Medulla oblongata (tissue), 1 donor: ENCODE results near the gene TNFRSF1B.
"Not testable (repeated sequence)": the region's sequence is repeated elsewhere in the genome, so short reads cannot be mapped to it uniquely, and the experiment has no call there.

ENCODE experiments used
- DNase-seq: peaks from one replicate; pipeline ENCODE4 v3.0.0-alpha.2; 2015; ENCODE audit errors: extremely low spot score

Gene TNFRSF1B

DNA sequence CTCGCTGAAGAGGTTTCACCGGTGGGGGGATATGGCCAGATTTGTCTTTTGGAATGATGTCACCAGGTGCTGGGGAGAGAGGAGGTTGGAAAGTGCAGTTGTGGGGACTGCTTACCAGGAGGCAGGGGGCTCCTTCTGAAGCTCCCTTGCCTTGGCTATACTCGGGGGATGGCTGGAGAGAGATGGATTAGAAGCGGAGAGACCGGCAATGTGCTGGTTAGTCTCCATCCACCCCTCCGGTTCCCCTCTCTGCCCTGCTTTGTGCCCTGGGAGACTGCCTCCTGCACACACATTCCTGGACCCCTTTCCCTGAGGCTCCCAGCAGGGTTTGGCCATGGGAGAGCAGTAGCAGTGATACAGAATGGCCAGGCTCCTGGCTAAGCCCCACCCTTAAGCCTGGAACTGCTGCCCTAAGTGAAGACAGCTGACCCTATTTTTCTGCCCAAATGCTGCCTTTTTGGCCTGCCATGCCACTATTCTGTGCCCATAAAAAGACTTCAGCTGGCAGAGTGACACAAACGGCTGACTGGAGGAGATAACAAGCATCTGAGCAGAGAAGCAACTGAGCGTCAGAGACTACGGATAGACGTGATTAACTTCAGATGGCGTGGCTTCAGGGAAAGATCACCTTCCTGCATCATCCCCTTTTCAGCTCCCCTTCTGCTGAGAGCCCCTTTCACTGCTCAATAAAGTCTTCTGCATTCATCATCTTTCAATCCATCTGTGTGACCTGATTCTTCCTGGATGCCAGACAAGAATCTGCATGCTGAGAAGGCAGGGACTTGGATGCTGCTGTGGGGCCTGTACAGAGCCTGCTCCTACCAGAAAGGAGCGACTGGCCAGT, 48.5 kb downstream of the TNFRSF1B start:
- DNase-seq: no peak

DNA sequence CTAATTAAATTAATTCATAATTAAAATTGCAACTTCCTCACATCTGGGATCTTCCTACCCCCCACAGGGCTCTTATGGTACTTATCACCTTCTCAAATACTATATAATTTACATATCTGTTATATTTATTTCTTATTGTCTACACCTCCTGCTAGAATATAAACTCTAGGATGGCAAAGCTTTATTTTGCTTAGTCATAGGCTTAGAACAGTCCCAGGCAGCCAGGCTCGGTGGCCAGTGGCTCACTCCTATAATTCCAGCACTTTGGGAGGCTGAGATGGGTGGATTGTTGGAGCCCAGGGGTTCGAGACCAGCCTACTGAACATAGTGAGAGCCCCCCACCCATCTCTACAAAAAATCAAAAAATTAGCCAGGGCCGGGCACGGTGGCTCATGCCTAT, 53.0 kb downstream of the TNFRSF1B start:
- DNase-seq: no peak

DNA sequence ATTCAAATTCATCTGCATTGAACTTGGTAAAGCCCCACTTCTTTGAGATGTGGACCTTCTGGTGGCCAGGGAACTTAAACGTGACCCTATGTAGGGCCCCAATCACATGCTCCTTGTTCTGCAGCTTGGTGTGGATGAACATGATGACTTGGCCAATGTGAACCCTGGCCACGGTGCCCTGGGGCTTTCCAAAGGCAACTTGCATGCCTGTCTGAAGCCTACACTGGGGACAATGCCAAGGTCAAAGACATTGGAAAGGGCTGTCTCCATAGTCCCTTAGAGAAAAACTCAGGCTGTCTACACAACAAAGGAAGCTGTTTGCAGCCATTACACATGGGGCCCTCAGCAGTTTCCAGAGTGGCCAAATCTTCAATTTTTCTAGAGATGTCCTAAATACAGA, 54.1 kb downstream of the TNFRSF1B start:
- DNase-seq: no peak

- not testable (repeated sequence) for DNase-seq
These were observed 55.9 kb downstream of the TNFRSF1B start for GRCh38 chr1:12222700-12223099.

DNA sequence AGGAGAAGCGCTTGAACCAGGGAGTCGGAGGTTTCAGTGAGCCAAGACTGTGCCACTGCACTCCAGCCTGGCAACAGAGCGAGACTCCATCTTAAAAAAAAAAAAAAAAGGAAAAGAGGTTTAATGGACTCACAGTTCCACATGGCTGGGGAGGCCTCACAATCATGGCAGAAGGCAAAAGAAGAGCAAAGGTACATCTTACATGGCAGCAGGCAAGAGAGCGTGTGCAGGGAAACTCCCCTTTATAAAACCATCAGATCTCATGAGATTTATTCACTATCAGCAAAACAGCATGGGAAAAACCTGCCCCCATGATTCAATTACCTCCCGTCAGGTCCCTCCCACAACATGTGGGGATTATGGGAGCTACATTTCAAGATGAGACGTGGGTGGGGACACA, 57.3 kb downstream of the TNFRSF1B start:
- DNase-seq: not testable (repeated sequence)

- DNase-seq: no peak
These were observed 62.2 kb downstream of the TNFRSF1B start for GRCh38 chr1:12228979-12229378.

- no peak for DNase-seq
These were observed 62.6 kb downstream of the TNFRSF1B start for GRCh38 chr1:12229386-12229834.

- DNase-seq: peak; percentile 79
These were observed 63.2 kb downstream of the TNFRSF1B start, which contains the start of gene VPS13D for GRCh38 chr1:12229835-12230548. Gene VPS13D, plus strand, starts transcription at chr1:12230030. Its CDS starts 4,237 bp downstream, at chr1:12234267.

DNA sequence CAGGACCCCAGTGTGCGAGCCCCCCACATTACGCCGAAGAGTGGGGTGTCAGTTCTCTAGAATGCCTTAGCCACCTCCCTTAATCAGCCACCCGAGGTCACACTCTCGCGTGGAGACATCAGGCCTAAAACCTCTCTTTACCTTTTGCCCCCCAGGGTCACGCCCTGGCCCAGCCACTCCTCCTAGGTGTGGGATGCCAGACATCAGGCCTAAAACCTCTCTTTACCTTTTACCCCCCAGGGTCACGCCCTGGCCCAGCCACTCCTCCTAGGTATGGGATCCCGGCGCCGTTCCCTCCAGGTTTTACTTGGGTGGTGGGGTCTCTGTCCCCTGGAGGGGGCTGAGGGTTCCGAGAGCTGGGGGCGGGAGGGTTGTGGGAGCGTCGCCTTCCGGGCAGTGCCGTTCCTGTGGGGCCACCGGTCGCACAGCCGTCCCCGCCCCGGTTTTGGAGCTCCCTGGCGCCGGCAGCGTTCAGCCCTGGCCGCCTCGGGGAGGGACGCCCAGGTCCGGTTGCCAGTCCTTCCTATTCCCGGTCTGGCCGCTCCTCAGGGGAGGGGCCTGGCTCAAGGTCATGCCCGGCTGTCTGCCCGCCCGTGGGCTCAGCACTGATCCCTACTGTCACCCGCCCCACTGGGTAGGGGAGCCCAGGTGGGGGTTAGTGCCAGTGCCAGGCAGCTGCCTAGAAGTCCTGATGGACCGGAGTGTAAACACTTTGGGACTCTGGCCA, 63.9 kb downstream of the TNFRSF1B start:
- DNase-seq: peak; percentile 15

DNA sequence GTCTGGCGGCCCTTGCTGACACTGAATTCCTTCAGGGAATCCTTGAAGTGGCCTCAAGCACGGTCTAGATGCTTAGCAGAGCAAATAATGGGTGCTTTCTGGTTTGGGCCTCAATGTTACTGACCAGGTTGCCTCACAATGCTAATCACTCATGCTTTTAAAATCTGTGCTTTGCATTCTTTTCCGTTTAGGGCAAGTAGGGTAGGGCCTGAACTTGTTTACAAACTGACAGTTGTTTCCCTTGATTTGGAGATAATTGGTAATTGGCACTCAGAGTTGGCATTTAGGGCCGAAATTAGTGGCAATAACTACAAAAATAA, 64.4 kb downstream of the TNFRSF1B start:
- no peak for DNase-seq

GRCh38 chr1:12232221-12232620, 65.4 kb downstream of the TNFRSF1B start:
- no peak for DNase-seq

- DNase-seq: no peak
These were observed 77.3 kb downstream of the TNFRSF1B start for GRCh38 chr1:12244078-12244477.

DNA sequence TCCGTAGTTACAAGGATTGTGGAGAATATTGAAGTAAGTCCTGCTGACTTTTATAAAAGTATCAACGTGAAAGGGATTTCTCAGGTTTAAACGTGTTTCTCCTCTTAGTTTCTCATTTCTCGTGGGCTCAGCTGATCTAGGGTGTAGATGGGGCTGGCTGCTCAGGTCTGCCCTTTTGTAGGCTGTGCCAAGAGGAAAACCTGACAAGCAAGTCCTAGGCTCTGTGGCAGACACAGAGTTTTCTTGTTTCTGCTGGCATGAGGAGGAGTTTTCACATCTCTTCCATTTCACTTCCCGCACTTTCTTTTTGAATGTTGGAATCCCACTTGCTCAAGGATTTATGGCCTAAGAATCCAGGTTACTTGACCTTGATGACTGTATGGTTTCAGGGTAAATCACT, 77.8 kb downstream of the TNFRSF1B start:
- DNase-seq: no peak

- DNase-seq: no peak
These were observed 78.3 kb downstream of the TNFRSF1B start for GRCh38 chr1:12245116-12245515.

GRCh38 chr1:12245733-12246132, 78.9 kb downstream of the TNFRSF1B start:
- DNase-seq: no peak

DNA sequence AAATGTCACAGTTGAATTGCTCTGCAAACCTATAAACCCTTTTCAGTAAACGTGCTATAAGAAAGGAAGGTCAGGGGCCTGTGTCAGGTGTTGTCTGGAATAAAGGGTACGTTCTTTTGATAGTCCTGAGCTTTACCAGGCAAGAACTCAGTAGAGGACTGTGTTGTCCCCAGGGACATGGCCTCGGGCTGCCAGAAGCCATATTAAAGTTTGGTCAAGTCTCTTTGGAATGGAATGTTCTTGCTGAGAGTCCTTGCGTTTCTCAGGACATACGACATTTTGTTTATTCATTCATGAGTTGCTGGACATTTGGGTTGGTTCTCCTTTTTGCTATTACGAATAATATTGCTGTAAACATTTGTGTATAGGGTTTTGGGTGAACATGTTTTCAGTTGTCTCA, 79.8 kb downstream of the TNFRSF1B start:
- no peak for DNase-seq

- DNase-seq: no peak
These were observed 82.4 kb downstream of the TNFRSF1B start for GRCh38 chr1:12249181-12249580.

DNA sequence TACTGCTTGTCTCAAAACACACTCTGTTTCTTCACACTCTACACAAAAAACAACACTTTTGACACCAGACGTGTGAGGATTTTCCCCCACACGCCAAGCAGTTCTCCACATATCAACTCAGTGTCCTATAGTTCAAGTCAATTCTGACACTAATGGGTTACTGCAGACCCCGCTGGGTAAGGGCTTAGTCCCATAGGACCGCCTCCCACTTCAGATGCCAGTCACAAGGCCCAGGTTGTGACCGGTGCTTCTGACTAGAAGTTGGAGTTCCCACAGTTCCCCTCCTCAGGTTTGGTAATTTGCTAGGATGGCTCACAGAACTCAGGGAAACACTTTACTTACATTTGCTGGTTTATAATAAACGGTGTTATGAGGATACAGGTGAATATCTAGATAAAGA, 83.0 kb downstream of the TNFRSF1B start:
- no peak for DNase-seq

GRCh38 chr1:12251442-12251841, 84.7 kb downstream of the TNFRSF1B start:
- DNase-seq: no peak

- DNase-seq: no peak
These were observed 89.1 kb downstream of the TNFRSF1B start for GRCh38 chr1:12255913-12256312.

GRCh38 chr1:12258272-12258671, 91.5 kb downstream of the TNFRSF1B start:
- DNase-seq: no peak
